GM12878 (cell line): ENCODE results near the gene ZNF264. TPM values are rescaled to one million over a fixed set of nuclear protein-coding genes. Genes with fewer than 3 reads are reported as not detected.

Experiments
- BACH1 ChIP-seq: fragments of 450-650 bp; IDR thresholded peaks from 2 replicates; pipeline ENCODE4 v1.6.1; 2017; ENCODE audit warnings: mild to moderate bottlenecking, borderline replicate concordance
- CHD4 ChIP-seq: fragments of 200-600 bp; sonication (generic); IDR thresholded peaks from 2 replicates; pipeline ENCODE4 v1.6.1; 2016; ENCODE audit warnings: mild to moderate bottlenecking
- DPF2 ChIP-seq: fragments of 450-650 bp; IDR thresholded peaks from 2 replicates; pipeline ENCODE4 v1.6.1; 2017; ENCODE audit warnings: mild to moderate bottlenecking
- EP300 ChIP-seq, 2 experiments: fragments of 150-350 bp in 1 of 2; IDR thresholded peaks; 2 replicates each; pipeline ENCODE4 v1.6.1; 2011 to 2012; ENCODE audit warnings: low read depth in 2 of 2, low read length in 2 of 2, borderline replicate concordance in 1 of 2, improper control_type of control experiment in 1 of 2, inconsistent platforms in 1 of 2; ENCODE audit not compliant: control insufficient read depth in 1 of 2
- FOS ChIP-seq: IDR thresholded peaks from 3 replicates; pipeline ENCODE4 v1.6.1; 2011; ENCODE audit warnings: borderline replicate concordance; ENCODE audit not compliant: insufficient read length; ENCODE audit errors: extremely low read depth
- FOXK2 ChIP-seq: fragments of 450-650 bp; IDR thresholded peaks from 2 replicates; pipeline ENCODE4 v1.6.1; 2017; ENCODE audit warnings: mild to moderate bottlenecking, moderate library complexity
- HDAC6 ChIP-seq: fragments of 200-600 bp; sonication (generic); IDR thresholded peaks from one replicate; pipeline ENCODE4 v1.8.0; 2017; ENCODE audit warnings: antibody characterized with exemption; ENCODE audit not compliant: unreplicated experiment
- HDGF ChIP-seq: fragments of 450-650 bp; IDR thresholded peaks from 2 replicates; pipeline ENCODE4 v1.6.1; 2016; ENCODE audit warnings: antibody characterized with exemption
- IKZF1 ChIP-seq: fragments of 450-650 bp; conservative IDR thresholded peaks from 2 replicates; pipeline ENCODE4 v1.6.1; 2017; ENCODE audit warnings: antibody characterized with exemption, mild to moderate bottlenecking
- IKZF2 ChIP-seq, 2 experiments: fragments of 450-650 bp; IDR thresholded peaks; 2 replicates each; pipeline ENCODE4 v1.6.1; 2017; ENCODE audit warnings: mild to moderate bottlenecking in 2 of 2, moderate library complexity in 2 of 2
- KDM1A ChIP-seq: fragments of 200-600 bp; sonication (generic); IDR thresholded peaks from 2 replicates; pipeline ENCODE4 v1.6.1; 2016; ENCODE audit warnings: borderline replicate concordance
- MEF2B ChIP-seq: fragments of 450-650 bp; IDR thresholded peaks from 2 replicates; pipeline ENCODE4 v1.6.1; 2018; ENCODE audit warnings: mild to moderate bottlenecking, moderate library complexity; ENCODE audit not compliant: partially characterized antibody, poor library complexity, severe bottlenecking
- NRF1 ChIP-seq: conservative IDR thresholded peaks from 2 replicates; pipeline ENCODE4 v1.6.1; 2011; ENCODE audit warnings: mild to moderate bottlenecking, low read depth, low read length, improper control_type of control experiment
- POU2F2 ChIP-seq: IDR thresholded peaks from 3 replicates; pipeline ENCODE4 v1.6.1; 2011; ENCODE audit warnings: low read depth, mild to moderate bottlenecking, low read length, borderline replicate concordance
- RCOR1 ChIP-seq: conservative IDR thresholded peaks from 2 replicates; pipeline ENCODE4 v1.6.1; 2012; ENCODE audit warnings: low read depth, low read length, improper control_type of control experiment
- RELA ChIP-seq: fragments of 450-650 bp; IDR thresholded peaks from 2 replicates; pipeline ENCODE4 v1.8.0; 2014; ENCODE audit warnings: borderline replicate concordance; ENCODE audit not compliant: partially characterized antibody
- SIN3A ChIP-seq: IDR thresholded peaks from 2 replicates; pipeline ENCODE4 v1.6.1; 2012; ENCODE audit warnings: low read depth, low read length, improper control_type of control experiment
- SIX5 ChIP-seq: IDR thresholded peaks from 2 replicates; pipeline ENCODE4 v1.6.1; 2011; ENCODE audit warnings: mild to moderate bottlenecking, low read depth, low read length, moderate library complexity; ENCODE audit not compliant: severe bottlenecking
- SMAD5 ChIP-seq: IDR thresholded peaks from 2 replicates; pipeline ENCODE4 v1.6.1; 2016; ENCODE audit warnings: antibody characterized with exemption, low read depth
- SMC3 ChIP-seq: IDR thresholded peaks from 2 replicates; pipeline ENCODE4 v1.6.1; 2011; ENCODE audit warnings: low read length, improper control_type of control experiment, borderline replicate concordance
- SUPT20H ChIP-seq: IDR thresholded peaks from 2 replicates; pipeline ENCODE4 v1.6.1; 2011; ENCODE audit warnings: low read depth, mild to moderate bottlenecking, low read length, moderate library complexity, borderline replicate concordance; ENCODE audit not compliant: control insufficient read depth
- TARDBP ChIP-seq: IDR thresholded peaks from 2 replicates; pipeline ENCODE4 v1.6.1; 2016; ENCODE audit warnings: borderline replicate concordance
- TBL1XR1 ChIP-seq: IDR thresholded peaks from 2 replicates; pipeline ENCODE4 v1.6.1; 2012; ENCODE audit warnings: low read depth, low read length, improper control_type of control experiment
- TCF12 ChIP-seq: IDR thresholded peaks from 2 replicates; pipeline ENCODE4 v1.6.1; 2011; ENCODE audit warnings: low read depth, mild to moderate bottlenecking, low read length
- YBX1 ChIP-seq: fragments of 450-650 bp; IDR thresholded peaks from 2 replicates; pipeline ENCODE4 v1.6.1; 2016; ENCODE audit warnings: antibody characterized with exemption
- polyA plus RNA-seq, 11 experiments: library from polyadenylated mRNA; depleted of rRNA in 4 of 11; unstranded in 6 of 11; stranded (reverse) in 5 of 11; fragments of >200 nt; fragmentation: Nextera tagmentation in 4 of 11; fragmentation: Illumina TruSeq in 1 of 11; extraction: Ambion mirVana in 4 of 11; extraction: Trizol in 1 of 11; gene quantifications; 1 replicate in 1 of 11; 2 replicates in 10 of 11; pipeline versions ENCODE4 v1.2.1 to v1.2.3, GENCODE V29; 2011 to 2016; ENCODE audit warnings: inconsistent platforms in 2 of 11, missing spikeins in 2 of 11, low read depth in 1 of 11
- total RNA-seq, 4 experiments: library from RNA; depleted of rRNA in 3 of 4; stranded (reverse); fragments of >200 nt in 3 of 4; fragmentation: Illumina TruSeq in 1 of 4; extraction: Trizol in 1 of 4; gene quantifications; 2 replicates each; pipeline versions ENCODE4 v1.2.1 to v1.2.3, GENCODE V29; 2013 to 2021
- TF ChIP-seq, protein P1 (sequence below): fragments of 450-650 bp; IDR thresholded peaks from 2 replicates; pipeline ENCODE4 v1.6.1; 2018; ENCODE audit warnings: mild to moderate bottlenecking, low read depth, moderate library complexity; ENCODE audit not compliant: partially characterized antibody
- TF ChIP-seq, protein P2 (sequence below): IDR thresholded peaks from 2 replicates; pipeline ENCODE4 v1.6.1; 2011; ENCODE audit warnings: low read depth, low read length, improper control_type of control experiment, borderline replicate concordance

The ZNF264 gene
- total and polyA plus RNA-seq, 10 of the 15 experiments (the other 5 are each of a cell fraction or from before 2014, with no cell fraction given): 0.76 to 22.9 (median 9.4) TPM

DNA sequence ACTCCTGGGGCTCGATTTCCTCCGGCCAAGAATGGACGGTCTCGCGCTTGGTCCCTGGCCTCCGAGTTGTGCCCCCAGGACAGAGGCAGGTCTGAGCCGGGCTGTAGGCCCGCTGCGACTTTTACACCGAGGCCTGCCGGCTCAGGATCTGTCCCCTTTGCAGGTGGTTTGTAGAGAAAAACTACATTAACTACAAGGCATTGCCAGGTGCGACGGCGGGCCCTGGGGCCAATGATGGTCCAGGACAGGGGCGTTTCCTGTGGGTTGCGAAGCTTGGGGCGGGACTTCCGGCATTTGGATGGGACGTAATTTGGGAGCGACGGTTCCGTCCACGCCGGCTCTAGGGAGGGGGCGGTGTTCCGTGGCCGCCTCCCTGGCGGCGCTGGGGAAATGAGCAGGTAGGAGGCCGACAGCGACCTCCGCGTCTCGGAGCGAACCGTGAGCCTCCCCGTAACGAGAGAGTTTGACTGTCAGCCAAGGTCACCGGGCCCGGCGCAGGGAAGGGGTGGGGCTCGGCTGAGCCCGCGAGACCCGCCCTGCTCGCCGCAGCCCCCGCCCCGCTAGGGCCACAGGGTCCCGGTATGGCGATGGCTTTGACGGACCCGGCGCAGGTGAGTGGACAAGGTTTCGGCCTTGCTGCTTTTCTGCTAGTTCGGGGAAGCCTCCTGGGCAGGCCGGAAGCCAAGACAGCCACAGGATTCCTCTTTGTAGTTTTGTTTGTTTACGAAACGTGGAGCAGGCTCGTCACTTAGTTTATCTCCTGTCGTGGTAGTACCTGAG, 49.2 kb downstream of the ZNF264 start, which contains the start of gene ZNF805 (continued):
- TF ChIP-seq RELA (no peak), RCOR1 (no peak; the same call in 1 of the 2 replicates), FOXK2 (no peak), IKZF1 (peak; percentile 95), DPF2 (0 out of 2 replicates have a peak, but pooled peaks have one; percentile 20), TBL1XR1 (0 out of 2 replicates have a peak, but pooled peaks have one; percentile 32), HDGF (0 out of 2 replicates have a peak, but pooled peaks have one; percentile 35), HDAC6 (no peak), TCF12 (peak; percentile 39; the same call in 1 of the 2 replicates), SMAD5 (peak; percentile 85), BACH1 (peak; percentile 12; the same call in 1 of the 2 replicates), TARDBP (peak; percentile 76; the same call in 1 of the 2 replicates), YBX1 (no peak), IKZF2 (IDR thresholded peaks at IDR 0.05) (no peak), POU2F2 (no peak), SUPT20H (no peak), EP300 (IDR thresholded peaks at IDR 0.05; ENCODE audit: borderline replicate concordance in 1 of 2, control insufficient read depth in 1 of 2, low read depth in 2 of 2, low read length in 2 of 2) (no peak), NRF1 (no peak), SIN3A (peak; percentile 86), SMC3 (peak; percentile 13; the same call in 1 of the 2 replicates), SIX5 (peak; percentile 86), MEF2B (no peak), CHD4 (no peak), KDM1A (no peak), FOS (no peak)
- TF ChIP-seq, protein P1, sequence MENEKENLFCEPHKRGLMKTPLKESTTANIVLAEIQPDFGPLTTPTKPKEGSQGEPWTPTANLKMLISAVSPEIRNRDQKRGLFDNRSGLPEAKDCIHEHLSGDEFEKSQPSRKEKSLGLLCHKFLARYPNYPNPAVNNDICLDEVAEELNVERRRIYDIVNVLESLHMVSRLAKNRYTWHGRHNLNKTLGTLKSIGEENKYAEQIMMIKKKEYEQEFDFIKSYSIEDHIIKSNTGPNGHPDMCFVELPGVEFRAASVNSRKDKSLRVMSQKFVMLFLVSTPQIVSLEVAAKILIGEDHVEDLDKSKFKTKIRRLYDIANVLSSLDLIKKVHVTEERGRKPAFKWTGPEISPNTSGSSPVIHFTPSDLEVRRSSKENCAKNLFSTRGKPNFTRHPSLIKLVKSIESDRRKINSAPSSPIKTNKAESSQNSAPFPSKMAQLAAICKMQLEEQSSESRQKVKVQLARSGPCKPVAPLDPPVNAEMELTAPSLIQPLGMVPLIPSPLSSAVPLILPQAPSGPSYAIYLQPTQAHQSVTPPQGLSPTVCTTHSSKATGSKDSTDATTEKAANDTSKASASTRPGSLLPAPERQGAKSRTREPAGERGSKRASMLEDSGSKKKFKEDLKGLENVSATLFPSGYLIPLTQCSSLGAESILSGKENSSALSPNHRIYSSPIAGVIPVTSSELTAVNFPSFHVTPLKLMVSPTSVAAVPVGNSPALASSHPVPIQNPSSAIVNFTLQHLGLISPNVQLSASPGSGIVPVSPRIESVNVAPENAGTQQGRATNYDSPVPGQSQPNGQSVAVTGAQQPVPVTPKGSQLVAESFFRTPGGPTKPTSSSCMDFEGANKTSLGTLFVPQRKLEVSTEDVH: peak; percentile 75
- TF ChIP-seq, protein P2, sequence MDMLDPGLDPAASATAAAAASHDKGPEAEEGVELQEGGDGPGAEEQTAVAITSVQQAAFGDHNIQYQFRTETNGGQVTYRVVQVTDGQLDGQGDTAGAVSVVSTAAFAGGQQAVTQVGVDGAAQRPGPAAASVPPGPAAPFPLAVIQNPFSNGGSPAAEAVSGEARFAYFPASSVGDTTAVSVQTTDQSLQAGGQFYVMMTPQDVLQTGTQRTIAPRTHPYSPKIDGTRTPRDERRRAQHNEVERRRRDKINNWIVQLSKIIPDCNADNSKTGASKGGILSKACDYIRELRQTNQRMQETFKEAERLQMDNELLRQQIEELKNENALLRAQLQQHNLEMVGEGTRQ: no peak
